NOMO-1 treated with dmso at 0.1 percent for 144 hours (cell line): ENCODE results near the gene ZNF282.

Experiments
- DNase-seq: peaks from one replicate; lab custom pipeline; 2025; ENCODE audit not compliant: unreplicated experiment; lab: John Stamatoyannopoulos, UW

ZNF282 gene

DNA sequence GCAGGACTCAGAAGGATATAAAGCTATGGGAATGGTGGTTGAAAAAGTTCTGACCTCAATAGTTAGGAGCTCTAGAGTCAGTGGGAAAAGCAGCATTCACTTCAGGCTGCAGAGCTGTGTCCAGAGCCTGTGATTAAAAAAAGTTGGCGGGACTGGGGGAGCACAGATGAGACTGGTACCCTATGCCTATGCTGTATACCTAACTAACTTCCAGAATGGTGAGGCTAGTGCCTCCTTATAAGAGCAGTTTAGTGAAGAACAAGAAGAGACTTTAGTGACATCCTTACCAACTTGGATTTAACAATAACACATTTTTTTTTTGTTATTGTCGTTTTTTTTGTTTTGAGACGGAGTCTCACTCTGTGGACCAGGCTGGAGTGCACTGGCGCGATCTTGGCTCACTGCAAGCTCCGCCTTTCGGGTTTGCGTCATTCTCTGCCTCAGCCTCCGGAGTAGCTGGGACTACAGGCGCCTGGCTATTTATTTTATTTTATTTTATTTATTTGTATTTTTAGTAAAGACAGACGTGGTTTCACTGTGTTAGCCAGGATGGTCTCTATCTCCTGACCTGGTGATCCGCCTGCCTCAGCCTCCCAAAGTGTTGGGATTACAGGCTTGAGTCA, 6.6 kb upstream of the ZNF282 start:
- DNase-seq = no peak

DNA sequence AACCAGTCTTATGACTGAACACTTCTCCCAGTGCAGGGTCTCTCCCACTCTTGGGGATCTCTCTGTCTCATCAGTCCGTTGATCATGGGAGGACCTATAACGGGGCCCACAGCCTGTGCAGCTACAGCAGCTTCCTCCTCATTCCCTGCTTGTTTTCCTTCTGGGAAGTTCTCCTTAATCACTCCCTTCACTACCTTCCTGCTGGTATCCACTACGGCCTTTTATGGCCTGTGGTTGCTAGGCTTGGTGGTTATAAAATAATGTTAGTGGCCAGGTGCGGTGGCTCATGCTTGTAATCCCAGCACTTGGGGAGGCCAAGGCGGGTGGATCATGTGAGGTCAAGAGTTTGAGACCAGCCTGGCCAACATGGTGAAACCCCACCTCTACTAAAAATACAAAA, 3.5 kb upstream of the ZNF282 start:
- no peak for DNase-seq

DNA sequence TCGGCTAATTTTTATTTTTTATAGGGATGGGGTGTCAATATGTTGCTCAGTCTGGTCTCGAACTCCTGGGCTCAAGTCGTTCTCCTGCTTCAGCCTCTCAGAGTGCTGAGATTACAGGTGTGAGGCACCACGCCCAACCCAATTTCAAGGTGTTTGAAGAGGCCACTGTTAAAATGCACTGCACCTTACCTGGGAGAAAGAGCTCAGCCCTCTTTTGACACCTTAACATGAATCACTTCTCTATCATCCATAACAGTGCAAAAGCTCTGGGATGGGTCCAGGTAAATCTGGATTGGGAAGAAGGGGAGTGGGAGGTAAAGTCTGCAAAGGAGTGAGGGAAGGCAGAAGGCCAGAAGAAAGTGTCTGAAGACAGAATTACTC, 557 bp upstream of the ZNF282 start:
- DNase-seq = no peak

DNA sequence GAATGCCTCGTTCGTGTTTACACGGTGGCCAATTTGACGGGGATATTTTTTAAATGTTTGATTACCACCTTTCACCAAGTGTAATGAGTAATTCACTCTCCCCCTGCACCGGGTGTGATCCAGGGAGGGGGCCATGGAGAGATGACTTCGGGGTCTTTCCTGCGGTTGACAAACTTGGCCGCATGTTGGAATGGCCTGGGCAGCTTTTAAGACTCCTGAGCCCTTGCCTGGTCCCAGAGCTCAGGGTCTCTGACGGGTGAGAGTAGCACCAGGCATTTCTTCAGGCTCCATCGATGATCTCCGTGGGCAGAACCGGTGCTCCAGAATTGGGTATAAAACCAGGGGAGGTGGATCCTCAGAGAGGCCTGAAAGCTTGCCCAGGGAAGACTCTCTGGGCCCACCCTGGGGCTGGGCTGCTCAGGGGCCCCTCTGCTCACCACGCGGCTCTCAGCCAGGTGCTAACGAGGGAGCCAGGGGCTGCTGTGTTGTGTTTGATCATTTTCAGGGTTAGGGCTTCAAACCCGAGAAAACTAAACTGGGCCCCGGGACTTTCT, 882 bp downstream of the ZNF282 start:
- no peak for DNase-seq

DNA sequence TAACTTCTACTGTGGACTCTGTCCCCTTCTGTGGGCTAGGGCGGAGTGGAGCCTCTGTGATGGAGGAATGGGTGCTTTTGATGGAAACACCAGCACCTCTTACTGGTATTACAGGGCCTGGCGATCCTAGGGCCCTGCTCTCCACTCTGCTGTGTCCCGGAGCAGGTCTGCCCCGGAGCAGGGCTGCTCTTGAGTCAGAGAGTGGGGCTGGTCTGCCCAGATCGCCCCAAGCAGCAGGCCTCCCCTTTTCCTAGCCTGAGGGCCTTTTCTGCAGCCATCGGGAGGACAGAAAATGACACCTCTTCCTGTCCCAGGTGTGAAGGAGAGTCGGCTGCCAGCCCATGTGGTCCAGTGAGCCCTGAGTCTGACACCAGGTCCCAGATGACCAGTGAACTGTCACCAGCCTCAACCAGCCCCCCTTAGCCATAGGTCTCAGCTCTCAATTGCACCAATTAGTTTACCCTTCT, 1.4 kb downstream of the ZNF282 start:
- DNase-seq = no peak

DNA sequence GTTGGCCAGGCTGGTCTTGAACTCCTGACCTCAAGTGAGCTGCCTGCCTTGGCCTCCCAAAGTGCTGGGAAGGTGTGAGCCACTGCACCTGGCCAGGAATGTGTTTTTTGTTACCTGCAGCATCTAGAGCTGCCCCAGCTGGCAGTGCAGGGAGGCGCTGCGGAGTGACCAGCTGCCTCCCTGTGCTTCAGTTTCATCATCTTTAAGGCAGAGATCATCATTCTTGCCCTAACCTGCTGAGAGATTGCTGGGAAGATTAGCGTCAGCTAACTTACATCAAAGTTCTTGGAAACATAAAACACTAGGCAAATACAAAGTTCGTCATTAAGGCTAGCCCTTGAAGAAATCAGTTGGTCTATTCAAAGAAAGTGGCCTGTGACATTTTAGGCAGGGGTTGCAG, 2.3 kb downstream of the ZNF282 start:
- no peak for DNase-seq

DNA sequence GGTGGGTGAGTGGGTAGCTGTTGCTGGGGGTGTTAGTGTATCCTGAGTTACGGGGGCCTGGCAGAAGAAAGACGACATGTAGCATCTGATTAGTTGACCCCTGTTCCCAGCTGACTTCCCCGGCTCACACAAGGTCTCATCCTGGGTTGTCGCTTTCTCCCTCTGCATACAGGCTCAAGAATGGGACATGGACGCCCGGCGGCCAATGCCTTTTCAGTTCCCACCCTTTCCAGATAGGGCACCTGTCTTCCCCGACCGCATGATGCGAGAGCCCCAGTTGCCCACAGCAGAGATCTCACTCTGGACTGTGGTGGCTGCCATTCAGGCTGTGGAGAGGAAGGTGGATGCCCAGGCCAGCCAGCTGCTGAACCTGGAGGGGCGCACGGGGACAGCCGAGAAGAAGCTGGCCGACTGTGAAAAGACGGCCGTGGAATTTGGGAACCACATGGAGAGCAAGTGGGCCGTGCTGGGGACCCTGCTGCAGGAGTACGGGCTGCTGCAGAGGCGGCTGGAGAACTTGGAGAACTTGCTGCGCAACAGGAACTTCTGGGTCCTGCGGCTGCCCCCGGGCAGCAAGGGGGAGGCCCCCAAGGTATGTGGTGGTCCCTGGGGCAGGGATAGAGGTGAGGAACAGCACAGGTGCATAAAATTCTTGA, 2.9 kb downstream of the ZNF282 start:
- DNase-seq = no peak

DNA sequence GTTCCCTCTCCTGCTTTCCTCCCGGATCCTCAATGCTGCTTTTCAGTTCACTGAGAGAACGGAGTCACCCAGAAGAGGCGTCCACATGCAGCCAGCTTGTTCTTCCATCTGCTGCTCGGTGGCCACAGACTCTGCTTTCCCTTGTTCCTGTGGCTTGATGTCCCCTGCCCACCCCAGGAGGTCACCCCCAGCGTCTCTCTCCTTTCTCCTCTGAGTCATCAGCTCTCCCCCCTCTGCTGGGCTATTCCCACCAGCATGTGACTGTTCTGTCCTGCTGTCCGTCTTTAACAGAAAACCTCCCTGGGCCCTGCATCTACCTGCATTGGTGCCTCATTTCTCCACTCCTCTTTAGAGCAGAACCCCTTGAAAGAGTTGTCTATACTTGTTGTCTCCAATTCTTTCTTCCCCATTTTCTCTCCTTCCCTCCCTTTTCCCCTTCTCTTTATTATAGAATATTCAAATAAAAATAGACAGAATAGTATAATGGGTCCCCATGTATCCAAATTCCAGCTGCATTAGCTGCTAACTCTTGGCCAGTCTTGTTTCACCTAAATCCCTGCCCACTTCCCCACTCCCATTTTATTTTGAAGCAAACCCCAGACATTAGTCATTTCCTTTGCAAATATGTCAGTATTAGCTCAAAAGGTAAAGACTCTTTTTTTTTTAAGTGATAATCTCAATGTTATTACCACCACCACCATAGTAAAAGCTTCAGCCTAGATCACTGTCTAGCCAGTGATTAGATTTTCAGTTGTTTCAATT, 4.1 kb downstream of the ZNF282 start:
- no peak for DNase-seq

DNA sequence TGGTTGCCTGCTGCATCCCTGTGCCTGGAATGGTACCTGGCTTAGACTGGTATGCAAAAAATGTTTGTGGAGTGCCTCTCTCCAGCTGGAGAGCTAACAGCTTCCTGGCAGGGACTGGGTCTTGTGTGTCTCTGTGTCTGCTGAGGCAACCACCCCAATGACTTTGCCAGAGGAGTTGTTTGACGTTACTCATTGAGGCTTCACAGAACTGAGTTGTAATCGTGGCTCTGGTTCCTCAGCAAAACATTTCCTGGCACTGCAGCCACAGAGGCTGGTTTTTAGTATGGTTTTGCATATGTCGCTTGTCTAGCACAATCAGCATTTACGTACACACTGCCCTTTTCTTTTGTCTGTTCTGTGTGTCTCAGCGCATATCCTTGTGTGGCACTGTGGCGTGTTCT, 7.5 kb downstream of the ZNF282 start:
- DNase-seq = no peak

DNA sequence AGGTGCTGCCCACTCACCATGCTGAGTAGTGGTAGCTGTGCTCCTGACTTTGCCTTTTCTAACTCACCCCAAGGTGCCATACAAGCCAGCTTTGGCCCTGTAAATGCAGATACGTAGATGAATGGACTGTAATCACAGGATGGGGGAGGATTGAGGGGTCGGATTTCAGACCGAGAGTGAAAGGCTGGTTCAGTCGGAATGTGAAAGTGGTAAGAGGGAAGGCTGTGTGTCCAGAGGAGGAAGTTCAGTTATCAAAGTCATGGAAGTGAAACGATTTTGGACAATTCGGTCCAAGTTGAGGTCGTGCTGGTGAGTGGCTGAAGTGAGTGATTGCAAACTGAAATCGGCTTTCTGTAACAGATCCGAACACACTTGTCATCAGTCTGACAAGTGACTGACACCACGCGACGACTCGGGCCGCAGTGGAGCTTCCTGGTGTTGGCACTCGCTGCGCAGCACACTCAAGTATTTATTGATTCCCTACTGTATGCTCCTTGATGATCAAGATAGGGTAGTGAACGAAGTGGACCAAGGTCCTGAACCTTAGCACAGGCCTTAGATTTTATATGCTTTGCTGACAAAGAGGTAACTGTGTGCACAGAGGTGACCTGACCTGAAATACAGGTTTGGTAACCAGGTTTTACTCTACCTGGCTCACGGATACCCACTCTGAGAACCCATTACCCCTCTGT, 10.5 kb downstream of the ZNF282 start:
- no peak for DNase-seq

DNA sequence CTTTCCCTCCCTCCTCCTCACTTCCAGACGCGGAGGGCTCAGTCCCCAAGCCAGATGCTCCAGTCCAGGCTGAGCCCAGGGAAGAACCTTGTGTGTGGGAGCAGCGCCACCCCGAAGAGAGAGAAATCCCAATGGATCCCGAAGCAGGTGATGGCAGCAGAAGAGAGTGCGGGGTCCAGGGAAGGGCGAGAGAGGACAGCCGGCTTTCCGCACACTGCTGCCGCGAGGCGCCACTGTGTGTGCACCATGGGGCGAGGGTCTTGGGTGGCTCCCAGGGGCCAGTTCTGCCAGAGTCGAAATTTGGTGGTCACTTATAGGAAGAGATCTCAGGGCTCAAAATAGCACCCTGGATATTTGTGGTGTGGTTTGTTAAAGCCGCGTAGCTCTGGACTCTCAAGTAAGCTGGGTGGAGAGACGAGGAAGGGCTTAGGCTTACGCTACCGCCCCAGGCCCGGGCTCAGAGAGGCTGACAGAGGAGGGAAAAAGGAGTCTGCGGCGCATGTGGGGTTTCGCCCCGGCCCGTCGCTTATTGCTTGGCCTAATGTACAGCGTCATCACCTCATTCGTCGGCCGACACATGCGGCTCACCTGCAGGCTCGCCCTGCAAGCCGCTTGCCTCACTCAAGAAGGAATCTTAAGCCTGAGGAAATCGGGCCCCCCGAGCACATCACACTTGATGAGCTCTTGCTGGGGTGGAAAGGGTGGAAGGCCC, 12.1 kb downstream of the ZNF282 start:
- no peak for DNase-seq

DNA sequence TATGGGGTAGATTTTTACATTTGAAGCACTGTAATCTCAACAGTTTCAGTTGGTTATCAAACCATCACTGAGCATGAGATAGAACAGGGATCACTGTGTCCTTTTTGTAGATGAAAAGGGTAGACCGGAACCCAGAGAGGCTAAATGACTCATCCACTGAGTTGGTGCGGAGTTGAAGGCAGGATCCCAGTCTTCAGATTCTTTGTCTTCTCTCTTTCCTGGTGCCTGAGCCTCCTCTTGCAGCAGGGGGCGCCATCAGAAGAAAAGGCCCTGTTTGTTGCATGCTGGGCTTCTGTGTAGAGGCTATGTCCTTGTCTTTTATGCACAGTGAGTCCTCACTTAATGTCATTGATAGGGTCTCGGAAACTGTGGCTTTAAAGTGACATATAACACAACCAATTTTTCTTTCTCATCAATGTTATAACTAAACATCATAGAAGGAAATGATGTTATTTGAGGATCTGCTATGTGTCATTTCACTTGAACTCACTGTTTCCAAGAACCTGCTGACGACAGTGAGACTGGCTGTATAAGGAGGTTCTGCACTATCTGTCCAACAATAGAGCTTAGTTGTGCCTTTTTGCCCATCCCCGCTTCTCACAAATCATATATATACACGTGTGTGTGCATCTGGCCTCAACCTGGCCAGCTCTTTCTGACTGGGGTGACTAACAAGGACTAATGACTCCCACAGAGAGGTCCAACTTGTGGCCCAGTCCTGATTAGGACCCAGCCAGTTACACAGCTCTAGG, 14.3 kb downstream of the ZNF282 start:
- no peak for DNase-seq

DNA sequence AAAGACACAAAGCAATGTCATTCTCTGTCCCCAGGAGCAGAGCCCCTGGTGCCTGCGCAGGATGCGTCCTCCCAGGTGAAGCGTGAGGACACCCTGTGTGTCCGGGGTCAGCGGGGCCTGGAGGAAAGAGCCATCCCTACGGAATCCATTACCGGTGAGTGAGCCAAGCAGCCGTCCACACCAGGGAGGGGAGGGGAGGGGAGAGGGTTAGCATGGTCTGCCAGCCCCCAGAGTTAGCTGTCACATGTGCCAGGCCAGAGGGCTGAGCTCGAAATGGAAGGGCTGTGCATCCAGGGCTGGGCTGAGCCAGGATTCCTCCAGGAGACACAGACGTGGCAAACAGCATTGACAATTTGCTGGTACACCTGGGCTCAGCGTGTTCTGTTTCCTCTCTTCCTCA, 15.2 kb downstream of the ZNF282 start:
- DNase-seq = no peak

DNA sequence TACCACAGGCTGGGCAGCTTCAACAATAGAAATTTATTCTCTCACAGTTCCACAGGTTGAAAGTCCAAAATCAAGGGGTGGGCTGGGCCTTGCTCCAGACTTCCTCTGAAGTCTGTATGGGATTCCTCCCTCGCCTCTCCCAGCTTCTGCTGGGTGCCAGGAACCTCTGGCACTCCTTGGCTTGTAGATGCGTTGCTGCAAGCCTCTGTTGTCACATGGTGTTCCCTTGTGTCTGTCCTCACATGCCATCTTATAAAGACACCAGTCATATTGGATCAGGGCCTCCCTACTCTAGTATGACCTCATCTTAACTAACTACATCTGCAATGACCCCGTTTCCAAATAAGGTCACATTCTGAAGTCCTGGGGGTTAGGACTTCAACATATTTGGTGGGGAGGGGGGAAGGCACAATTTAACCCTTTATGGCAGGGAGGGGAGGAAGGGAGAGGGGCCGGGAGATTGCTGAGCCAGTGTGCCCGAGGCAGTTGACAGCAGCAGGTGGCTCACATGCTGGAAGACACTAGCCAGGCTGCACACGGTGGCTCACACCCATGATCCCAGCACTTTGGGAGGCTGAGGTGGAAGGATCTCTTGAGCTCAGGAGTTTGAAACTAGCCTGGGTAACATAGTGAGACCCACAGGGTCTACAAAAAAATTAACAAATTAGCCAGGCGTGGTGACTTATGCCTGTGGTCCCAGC, 18.8 kb downstream of the ZNF282 start:
- DNase-seq = no peak

DNA sequence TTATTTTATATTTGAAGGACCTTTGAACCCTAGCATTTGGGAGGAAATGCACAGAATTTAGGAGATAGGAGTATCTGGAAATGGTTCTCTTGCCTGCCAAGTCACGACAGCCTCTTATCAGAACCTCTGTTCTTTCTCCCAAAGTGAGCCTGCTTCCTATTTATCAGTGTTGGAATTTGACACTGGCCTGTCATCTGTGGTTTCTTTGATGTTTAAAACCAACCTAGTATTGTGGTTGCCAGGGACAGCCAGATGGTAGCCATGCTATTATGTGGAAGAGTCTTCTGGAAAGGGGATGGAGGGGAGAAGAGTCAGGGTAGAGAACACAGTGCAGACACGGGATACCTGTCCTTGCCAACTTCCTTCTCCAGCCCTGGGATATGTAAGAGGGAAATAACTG, 21.1 kb downstream of the ZNF282 start:
- no peak for DNase-seq

DNA sequence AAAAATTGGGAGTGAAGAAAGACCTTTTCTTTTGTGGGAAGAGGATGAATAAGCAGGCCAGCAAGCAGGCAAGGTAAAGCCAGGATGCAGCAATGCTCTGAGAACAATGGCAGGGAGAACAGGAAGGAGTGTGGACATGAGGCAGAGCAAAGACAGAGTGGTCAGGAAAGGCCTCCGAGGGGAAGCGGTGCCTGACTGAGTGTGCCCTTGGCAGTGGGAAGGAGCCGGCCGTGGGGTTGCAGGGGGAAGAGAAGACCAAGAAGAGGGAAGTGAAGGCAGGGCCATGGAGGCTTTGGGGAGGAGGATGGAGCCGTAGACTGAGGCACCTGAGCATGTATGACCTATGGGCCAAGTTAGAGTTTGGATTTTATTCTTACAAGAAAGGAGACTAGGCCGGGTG, 22.2 kb downstream of the ZNF282 start:
- DNase-seq = no peak

DNA sequence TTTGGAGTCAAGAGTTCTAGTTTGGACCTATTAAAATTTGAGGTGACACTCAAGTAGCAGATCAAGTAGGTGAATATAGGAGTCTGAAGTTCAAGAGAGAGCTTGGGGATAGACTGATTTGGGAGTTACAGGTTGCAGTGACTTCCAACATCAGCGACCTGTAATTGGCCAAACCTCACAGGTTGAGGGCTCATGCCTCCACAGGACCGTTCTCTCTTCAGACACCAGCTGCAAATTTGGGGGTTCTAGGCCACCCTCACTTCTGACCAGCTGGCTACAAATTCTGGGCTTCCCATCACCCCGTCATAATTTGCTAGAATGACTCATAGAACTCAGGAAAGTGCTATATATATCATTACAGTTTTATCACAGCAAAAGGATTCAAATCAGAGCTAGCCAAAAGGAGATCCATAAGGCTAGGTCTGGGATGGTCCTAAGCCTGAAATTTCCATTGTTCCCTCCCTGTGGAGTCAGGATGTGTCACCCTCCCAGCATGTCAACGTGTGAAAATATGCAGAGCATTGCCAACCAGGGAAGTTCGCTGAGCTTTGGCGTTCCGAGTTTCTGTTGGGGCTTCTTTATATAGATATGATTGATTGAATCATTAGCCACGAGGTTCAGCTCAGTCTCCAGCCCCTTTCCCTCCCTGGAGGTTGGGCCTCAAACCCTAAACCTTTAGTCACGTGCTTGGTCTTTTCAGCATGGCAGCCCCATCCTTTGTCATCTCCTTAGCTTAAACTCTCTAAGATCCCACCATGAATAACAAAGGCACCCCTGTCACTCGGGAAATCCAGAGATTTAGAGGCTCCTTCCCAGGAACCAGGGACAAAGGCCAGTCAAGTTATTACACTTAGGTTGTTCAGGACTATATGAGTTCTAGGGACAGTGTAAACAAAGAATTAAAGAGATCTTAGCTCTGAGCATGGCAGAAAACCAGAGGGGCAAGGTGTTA, 23.4 kb downstream of the ZNF282 start:
- DNase-seq = no peak

DNA sequence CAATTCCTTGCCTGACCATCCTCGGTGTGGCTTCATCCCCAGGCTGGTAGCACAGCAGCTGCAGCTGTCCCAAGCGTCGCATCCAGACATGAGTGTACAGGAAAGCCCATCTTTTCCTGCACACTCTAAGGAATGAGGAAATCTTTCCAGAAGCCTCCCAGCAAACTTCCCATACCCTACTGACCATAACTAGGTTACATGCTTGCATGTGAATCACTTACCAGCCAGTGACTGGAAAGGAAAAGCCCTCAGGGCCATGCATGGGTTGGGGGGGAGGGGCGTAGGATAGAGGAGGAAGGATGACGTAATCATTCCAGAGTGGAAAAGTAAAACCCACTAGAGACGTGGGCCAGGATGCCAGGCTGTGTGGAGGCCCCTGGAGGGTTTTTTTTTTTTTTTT, 25.2 kb downstream of the ZNF282 start:
- DNase-seq = no peak
